HEK293T (cell line): ENCODE data around the gene BCAM.
A peak's percentile ranks its signal among the peaks of the same experiment; 100 is the strongest.

Experiments
- ARNT ChIP-seq: fragments of 450-650 bp; IDR thresholded peaks from 2 replicates; pipeline ENCODE4 v1.6.1; 2017; ENCODE audit warnings: mild to moderate bottlenecking
- BHLHE40 ChIP-seq: fragments of 450-650 bp; IDR thresholded peaks from 2 replicates; pipeline ENCODE4 v1.6.1; 2016; ENCODE audit warnings: mild to moderate bottlenecking, moderate library complexity, borderline replicate concordance
- FOXM1 ChIP-seq: fragments of 450-650 bp; IDR thresholded peaks from 2 replicates; pipeline ENCODE4 v1.6.1; 2017; ENCODE audit warnings: mild to moderate bottlenecking, borderline replicate concordance
- LEF1 ChIP-seq: fragments of 450-650 bp; IDR thresholded peaks from 2 replicates; pipeline ENCODE4 v1.6.1; 2017; ENCODE audit warnings: mild to moderate bottlenecking, borderline replicate concordance
- SP1 ChIP-seq: fragments of 450-650 bp; IDR thresholded peaks from 2 replicates; pipeline ENCODE4 v1.6.1; 2017
- SUZ12 ChIP-seq: fragments of 450-650 bp; IDR thresholded peaks from 2 replicates; pipeline ENCODE4 v1.6.1; 2016; ENCODE audit warnings: mild to moderate bottlenecking
- TF ChIP-seq, protein P1 (sequence below): fragments of 450-650 bp; IDR thresholded peaks from 2 replicates; pipeline ENCODE4 v1.6.1; 2016

DNA sequence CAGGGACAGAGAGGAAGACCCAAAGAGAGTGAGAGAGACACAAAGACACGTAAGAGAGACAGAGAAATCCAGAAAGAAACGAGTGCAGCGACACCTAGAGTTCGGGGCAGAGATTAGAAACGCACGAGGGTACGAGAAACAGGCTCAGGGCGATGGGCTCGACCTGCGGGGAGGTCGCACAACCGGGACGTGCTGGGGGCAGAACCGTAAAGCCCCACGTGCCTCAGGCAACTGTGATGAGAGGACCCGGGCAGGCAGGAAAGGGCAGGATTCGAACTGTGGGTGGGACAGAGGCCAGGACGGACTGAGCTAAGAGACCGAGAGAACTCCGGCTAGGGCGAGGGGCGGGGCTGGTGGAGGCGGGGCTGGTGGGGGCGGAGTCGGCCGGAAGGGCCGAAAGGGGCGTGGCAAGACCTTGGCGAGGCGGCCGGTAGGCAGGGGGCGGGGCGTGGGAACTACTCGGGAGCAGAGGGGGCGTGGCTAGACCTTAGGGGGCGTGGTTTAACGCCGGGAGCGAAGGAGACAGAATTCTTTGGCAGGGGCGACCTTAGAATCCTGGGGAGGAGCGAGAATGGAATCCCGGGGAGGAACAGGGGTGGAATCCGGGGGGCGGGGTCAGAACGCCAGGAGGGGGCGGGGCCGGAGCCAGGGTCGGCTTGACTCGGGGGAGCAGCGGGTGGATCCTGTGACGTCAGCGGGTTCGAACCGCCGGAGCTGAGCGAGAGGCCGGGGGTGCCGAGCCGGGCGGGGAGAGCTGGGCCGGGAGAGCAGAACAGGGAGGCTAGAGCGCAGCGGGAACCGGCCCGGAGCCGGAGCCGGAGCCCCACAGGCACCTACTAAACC lies 36.9 kb downstream of the BCAM start, which contains the start of gene NECTIN2:
- TF ChIP-seq ARNT (no peak), SP1 (no peak), LEF1 (no peak), BHLHE40 (no peak), FOXM1 (no peak), SUZ12 (no peak)
- TF ChIP-seq, protein P1, sequence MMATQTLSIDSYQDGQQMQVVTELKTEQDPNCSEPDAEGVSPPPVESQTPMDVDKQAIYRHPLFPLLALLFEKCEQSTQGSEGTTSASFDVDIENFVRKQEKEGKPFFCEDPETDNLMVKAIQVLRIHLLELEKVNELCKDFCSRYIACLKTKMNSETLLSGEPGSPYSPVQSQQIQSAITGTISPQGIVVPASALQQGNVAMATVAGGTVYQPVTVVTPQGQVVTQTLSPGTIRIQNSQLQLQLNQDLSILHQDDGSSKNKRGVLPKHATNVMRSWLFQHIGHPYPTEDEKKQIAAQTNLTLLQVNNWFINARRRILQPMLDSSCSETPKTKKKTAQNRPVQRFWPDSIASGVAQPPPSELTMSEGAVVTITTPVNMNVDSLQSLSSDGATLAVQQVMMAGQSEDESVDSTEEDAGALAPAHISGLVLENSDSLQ = peak; percentile 58; the same call in 1 of the 2 replicates
